ENCODE data around the gene MOCS1.

Gene MOCS1

GRCh38 chr6:39867592-39867991 lies 66.7 kb downstream of the MOCS1 start:
- DNase-seq = no peak

- DNase-seq = peak; percentile 63
Observed at GRCh38 chr6:39865011-39865888, 69.0 kb downstream of the MOCS1 start.

- no peak for DNase-seq
Observed at GRCh38 chr6:39861663-39862062, 72.6 kb downstream of the MOCS1 start.

- DNase-seq = no peak
Observed at GRCh38 chr6:39859025-39859424, 75.2 kb downstream of the MOCS1 start.

GRCh38 chr6:39855356-39855995 lies 78.8 kb downstream of the MOCS1 start:
- no peak for DNase-seq

All from CD4-positive, alpha-beta T cell treated with Interleukin-6 for 4 hours (primary cell).